Activated CD4-positive, alpha-beta T cell treated with anti-CD3 and anti-CD28 coated beads, Interleukin-2, Interleukin-4, amounts not matched to agents 100 ng/mL and 50 ng/mL, durations not matched to agents 16 hours and 8 hours (primary cell): Measurements from ENCODE around the gene PCDH17.
A peak's percentile ranks its signal among the peaks of the same experiment; 100 is the strongest.

Source experiments
- DNase-seq: peaks from one replicate; pipeline ENCODE4 v3.0.0-alpha.2; 2020; ENCODE audit warnings: low spot score

Gene PCDH17, protein sequence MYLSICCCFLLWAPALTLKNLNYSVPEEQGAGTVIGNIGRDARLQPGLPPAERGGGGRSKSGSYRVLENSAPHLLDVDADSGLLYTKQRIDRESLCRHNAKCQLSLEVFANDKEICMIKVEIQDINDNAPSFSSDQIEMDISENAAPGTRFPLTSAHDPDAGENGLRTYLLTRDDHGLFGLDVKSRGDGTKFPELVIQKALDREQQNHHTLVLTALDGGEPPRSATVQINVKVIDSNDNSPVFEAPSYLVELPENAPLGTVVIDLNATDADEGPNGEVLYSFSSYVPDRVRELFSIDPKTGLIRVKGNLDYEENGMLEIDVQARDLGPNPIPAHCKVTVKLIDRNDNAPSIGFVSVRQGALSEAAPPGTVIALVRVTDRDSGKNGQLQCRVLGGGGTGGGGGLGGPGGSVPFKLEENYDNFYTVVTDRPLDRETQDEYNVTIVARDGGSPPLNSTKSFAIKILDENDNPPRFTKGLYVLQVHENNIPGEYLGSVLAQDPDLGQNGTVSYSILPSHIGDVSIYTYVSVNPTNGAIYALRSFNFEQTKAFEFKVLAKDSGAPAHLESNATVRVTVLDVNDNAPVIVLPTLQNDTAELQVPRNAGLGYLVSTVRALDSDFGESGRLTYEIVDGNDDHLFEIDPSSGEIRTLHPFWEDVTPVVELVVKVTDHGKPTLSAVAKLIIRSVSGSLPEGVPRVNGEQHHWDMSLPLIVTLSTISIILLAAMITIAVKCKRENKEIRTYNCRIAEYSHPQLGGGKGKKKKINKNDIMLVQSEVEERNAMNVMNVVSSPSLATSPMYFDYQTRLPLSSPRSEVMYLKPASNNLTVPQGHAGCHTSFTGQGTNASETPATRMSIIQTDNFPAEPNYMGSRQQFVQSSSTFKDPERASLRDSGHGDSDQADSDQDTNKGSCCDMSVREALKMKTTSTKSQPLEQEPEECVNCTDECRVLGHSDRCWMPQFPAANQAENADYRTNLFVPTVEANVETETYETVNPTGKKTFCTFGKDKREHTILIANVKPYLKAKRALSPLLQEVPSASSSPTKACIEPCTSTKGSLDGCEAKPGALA (N-terminal part only)

DNA sequence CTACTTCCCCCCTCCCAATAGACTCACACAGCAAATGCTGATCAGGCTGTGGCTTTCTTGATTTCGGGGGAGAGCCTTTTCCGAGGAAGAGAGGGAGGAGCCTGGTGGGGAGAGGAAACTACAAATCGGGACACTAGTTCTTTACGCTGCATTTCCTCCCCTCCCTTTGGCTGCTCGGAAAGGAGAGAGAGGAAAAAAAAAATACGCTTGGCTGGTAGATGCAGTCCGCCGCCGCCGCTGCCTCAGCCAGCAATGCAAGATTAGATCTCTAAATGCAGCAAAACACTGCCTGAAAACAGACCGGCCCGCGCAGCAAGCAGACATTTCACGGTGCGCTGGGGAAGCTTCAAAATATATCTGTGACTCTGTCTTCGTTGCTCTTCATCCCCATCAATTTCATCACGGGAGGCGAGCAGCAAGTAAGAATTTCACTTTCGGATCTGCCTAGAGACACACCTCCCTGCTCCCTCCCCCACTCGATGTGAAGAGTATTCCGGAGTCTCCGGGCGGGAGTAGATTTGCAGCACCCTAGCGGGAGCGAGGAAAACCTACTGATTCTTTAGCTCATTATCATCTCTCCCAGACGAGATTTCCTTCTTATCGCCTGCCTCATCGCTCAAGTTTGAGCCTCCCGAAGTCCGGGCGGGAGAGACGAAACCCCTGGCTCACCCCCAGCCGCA, at the start of gene PCDH17:
Gene PCDH17, plus strand, starts transcription at position 149 of the 680 bp plus-strand sequence. CDS start 803 bp downstream, outside the sequence.
- DNase-seq: no peak

DNA sequence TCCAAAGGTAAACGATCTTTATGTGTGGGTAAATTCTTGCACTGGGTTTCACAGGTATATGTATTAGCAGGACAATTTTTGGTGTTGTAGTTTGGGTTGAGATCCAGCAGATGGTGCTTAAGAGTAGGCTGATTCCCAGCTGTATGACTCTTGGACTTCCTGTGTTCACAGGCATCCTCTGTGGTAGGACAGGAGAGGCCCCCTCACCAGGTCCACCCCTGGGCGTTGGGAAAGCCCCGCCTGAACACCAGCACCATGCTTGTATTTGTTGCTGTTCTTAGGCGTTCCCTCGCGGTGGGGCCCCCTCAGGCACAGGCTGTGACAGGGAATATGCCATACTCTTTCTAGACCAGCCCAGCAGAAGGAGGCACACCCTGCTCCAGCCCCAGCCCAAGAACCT, 49.5 kb upstream of the PCDH17 start:
- no peak for DNase-seq

DNA sequence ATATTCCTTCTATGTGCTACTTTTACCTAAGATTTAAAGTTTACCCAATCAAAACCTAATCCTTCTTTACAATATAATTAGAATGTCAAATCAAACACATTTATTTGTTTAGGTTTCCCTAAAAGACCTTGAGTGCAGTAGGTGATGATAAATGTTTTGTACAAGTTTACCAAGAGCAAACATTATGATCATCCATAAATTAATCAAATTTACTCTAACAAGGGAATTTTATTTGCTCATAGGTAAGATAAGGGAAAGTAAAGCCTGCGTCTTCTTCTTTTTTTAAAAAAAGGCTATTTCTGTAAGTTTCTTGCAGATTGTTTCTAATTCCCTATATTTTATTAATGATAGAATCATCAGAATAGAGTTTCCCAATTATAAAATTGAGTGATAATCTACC, 48.0 kb upstream of the PCDH17 start:
- DNase-seq: no peak

DNA sequence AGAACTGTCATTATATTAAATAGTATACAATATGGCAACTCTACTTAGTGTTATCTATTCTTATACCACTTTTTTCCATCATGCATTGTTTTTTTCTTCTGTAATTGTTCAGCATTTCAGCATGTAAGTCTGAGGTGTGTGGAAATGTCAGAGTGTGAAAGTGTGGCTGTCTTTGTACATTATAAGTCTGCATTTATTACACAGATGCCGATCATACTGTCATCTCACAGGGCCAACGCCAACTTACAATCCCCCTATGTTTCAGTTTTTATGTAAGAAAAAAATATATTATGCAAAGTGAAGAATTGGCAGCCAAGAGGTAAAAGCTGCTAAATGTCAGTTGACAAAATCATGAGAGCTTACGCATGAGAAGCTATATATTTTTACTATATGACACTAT, 42.9 kb upstream of the PCDH17 start:
- DNase-seq: no peak

DNA sequence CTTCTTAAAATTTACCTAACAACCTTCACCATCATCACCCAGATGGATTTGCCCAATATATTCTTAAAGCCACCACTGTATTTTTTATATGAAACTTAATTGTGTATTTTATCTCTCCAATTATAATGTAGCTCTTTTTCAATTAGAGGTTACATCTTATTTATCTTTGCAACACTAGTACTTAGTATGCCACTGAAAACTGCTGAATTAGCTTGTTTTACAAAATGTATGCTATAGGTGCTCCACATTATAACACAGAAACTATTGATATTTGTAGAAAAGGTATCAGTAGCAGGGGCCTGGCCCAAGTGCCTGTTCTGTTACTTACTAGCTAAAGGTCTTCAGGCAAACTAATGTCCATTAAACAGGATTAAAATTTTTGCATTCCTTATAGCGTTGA, 35.8 kb upstream of the PCDH17 start:
- DNase-seq: no peak

DNA sequence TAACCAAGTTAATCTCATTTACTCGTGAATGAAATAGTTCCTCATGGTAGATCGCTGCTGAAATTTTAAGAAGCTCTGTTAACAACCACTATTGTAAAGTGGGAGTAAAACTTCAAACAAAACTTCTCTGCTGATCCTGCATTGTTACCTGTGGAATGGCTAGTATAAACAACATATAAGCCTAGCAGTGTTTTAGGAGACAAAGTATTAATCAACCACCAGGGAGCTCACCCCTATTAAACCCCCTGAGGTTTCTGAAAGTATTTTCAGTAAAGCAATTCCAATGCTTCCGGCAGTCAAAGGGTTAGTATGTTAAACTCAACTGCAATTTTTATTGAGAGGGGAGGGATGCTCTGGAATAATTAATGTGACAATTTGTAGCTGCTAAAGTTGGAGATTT, 30.0 kb upstream of the PCDH17 start:
- no peak for DNase-seq

DNA sequence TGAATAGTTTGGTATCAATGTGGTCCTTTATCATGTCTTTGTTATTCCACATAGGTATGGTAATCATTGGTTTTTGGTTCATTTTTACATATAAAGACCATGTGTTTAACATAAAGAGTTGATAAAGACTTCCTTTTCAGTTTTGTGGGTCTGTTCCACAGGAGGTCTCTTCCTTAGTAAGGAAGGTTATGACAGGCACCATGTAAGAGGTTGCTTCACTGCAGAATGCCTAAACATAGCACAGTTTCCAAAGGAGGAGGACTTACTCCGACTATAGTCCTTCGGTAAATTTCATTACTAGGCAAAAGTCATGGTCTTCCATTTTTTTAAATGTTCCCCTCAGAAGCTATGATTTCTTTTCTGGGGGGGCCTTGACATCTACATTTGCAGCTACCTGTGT, 27.1 kb upstream of the PCDH17 start:
- no peak for DNase-seq

DNA sequence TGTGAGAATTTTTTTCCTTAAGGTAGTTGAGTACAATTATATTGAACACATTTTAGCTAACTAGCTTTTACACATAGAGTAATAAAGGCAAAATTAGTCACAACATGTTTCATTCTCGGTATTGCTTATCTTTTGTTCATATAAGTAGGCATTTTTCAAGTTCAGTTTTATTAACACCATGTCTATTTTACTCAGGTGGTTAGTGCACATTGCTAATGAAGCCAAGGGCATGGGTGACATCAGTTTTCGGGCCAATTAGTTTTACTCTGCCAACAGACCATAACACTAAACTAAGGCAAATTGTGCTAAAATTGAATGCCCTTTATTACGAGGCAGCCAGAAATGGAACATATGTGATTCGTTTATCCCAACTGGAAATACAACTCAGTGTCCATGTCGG, 19.6 kb upstream of the PCDH17 start:
- DNase-seq: no peak

DNA sequence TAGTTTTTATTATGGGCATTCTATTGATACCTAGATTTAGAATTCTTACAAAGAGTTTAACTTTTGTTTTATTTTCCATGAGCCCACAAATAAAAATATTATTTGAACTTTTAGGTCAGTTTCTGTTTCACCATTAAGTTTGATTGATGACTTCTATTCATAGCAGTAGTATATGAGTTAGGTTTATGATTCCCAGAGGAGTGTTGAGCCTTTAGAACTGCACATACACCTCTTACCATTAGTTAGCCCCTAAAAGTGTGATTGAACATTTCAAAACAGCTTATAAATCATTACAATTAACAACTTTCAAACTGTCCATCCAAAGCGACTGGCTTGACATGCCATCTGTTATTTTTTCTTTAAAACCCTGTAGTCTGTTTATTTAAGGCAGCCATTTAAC, 19.0 kb upstream of the PCDH17 start:
- no peak for DNase-seq

DNA sequence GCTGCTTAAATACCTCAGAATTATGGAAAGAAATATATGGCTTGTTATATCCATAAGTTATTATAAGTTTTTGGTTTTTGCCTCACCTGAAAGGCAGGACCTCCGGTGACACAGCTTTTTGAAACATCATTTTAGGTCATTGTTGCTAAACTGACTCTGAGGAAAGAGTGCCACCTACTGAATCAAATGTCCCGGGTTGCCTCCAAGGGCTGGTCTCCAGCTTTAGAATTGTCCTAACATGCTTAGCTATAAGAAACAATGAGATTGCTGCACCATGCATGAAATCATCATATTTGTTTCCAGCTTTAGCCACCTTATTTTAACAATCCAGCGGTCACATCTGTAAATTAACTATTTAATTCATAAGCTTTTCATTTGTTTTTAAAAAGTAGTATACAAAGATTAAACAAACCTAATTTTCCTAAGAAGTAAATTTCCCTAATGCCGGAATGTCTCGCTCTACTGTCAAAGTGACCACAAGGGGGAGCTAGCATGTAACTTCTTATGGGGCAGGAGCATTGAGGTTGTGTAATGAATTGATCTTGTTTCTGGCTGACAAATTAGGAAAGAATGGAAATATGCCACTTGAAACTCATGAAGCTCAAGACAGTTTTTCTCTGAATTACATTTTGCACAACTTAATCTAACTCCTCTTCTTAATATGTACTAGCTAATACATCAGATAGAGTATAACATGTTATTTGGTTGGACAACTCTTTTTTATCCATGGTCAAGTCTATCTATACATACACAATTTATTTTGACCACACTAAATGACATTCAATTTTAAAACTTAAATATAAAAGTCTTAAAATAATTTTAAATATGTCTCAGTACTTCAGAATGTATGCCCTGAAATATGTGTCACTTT, 6.7 kb upstream of the PCDH17 start:
- DNase-seq: peak; percentile 23

DNA sequence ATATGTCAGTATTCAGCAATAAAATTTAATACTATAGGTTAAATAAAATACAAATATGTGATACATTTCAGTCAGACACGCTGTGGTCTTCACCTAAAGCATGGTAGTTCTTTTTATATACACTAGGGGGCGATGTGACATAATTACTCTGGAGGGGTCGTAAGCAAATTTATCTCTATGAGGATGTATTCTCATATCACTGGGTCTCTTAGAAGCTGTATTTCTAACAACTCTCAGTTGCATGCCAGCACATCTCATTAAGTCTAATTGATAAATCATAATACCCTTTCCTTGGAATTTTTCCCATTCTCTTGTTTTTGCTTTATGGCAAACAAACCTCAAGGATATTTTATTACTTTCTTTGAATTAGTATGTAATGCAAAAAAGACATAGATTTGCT, 3.9 kb upstream of the PCDH17 start:
- peak; percentile 41 for DNase-seq

DNA sequence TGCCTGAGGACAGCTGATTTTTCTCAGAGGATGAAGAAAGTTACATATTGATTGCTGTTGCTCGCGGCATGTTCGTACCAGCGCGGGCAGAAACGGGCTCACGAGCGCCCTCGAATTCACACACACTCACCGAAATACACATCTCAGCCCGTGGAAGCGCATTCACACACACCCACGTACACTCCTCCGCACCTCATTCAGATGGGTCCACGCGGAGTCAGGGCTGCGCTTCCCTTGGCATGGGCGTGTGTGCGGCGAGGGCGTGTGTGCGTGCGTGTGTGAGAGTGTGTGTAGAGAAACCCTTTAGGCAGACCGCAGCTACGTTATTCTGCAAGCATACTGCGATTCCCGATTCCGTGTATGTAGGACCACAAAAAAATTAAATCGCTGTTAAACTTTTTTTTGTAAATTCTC, 2.1 kb upstream of the PCDH17 start:
- DNase-seq: no peak

DNA sequence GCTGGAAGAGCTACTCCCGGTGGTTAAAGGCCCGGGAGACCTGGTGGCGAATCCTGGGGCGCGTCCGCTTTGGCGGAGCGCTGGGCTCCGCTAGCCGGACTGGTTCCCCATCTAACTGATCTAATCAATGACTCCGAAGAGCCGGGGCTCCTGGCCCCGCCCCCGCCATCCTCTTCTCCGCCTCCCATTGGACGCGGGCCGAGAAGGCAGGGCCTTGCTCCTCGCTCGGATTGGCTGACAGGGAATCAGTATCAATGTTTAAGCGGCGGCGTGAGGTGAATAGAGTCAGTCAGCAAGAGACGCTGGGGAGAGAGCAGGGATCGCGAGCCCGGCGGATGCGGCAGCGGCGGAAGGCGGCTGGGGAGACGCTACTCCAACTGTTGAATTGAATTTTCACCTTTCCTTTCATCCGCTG, 1.7 kb upstream of the PCDH17 start:
- peak; percentile 36 for DNase-seq

DNA sequence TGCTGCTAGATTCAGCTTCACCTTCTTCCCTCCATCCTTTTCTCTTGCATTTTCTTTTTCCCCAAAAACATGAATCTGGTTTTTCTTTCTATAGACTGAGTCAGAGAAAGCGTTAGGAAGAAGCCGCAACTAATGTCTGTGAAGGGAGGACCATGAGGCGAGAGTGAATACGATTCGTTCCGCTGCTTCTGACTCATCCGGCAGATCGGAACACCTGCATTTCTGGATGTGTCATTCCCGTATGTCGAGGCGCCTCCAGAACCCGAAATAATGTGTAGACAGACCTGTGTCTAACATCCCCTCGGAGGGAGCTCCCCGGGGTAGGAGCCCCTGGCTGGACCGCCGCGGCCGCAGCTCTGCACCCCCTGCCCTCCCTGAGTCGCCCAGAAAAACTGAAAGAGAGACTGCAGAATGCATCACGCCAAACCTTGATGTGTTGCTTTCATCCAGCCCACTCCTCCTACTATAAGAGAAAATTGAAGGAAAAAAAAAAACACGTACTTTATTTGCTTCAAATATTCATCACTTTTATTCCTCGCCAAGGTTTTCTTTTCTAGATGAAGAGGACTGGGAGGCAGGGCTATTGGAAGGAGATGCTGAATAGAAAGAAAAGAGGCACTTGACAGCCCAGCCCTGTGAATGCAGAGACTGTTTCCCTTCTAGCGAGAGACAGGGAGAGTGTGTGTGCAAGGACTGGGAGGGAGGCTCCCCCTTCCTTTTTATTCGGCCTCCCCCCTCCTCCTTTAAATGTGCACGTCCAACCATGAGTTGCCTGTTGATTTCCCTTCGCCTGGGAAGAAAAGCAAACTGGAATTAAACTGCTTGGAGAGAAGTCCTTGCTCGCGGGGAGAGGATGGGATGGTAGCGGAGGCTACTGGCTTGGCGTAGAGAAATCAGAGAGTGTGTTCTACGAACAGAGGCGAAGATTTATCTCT, 616 bp upstream of the PCDH17 start:
- no peak for DNase-seq

DNA sequence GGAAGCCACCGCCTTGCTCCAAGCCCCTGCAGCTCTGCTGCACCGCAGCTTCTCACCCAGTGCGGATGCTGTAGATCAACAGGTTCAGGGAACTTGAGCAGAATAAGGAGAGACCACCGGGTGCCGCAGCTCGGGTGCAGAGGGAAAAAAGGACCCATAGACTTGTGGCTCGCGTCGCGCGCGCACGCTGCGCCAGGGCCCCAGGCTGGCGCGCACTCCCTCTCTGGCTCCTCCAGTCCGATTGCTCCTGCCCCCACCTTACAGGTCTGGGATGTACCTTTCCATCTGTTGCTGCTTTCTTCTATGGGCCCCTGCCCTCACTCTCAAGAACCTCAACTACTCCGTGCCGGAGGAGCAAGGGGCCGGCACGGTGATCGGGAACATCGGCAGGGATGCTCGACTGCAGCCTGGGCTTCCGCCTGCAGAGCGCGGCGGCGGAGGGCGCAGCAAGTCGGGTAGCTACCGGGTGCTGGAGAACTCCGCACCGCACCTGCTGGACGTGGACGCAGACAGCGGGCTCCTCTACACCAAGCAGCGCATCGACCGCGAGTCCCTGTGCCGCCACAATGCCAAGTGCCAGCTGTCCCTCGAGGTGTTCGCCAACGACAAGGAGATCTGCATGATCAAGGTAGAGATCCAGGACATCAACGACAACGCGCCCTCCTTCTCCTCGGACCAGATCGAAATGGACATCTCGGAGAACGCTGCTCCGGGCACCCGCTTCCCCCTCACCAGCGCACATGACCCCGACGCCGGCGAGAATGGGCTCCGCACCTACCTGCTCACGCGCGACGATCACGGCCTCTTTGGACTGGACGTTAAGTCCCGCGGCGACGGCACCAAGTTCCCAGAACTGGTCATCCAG, 964 bp downstream of the PCDH17 start:
- no peak for DNase-seq

DNA sequence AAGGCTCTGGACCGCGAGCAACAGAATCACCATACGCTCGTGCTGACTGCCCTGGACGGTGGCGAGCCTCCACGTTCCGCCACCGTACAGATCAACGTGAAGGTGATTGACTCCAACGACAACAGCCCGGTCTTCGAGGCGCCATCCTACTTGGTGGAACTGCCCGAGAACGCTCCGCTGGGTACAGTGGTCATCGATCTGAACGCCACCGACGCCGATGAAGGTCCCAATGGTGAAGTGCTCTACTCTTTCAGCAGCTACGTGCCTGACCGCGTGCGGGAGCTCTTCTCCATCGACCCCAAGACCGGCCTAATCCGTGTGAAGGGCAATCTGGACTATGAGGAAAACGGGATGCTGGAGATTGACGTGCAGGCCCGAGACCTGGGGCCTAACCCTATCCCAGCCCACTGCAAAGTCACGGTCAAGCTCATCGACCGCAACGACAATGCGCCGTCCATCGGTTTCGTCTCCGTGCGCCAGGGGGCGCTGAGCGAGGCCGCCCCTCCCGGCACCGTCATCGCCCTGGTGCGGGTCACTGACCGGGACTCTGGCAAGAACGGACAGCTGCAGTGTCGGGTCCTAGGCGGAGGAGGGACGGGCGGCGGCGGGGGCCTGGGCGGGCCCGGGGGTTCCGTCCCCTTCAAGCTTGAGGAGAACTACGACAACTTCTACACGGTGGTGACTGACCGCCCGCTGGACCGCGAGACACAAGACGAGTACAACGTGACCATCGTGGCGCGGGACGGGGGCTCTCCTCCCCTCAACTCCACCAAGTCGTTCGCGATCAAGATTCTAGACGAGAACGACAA, 1.8 kb downstream of the PCDH17 start:
- no peak for DNase-seq

DNA sequence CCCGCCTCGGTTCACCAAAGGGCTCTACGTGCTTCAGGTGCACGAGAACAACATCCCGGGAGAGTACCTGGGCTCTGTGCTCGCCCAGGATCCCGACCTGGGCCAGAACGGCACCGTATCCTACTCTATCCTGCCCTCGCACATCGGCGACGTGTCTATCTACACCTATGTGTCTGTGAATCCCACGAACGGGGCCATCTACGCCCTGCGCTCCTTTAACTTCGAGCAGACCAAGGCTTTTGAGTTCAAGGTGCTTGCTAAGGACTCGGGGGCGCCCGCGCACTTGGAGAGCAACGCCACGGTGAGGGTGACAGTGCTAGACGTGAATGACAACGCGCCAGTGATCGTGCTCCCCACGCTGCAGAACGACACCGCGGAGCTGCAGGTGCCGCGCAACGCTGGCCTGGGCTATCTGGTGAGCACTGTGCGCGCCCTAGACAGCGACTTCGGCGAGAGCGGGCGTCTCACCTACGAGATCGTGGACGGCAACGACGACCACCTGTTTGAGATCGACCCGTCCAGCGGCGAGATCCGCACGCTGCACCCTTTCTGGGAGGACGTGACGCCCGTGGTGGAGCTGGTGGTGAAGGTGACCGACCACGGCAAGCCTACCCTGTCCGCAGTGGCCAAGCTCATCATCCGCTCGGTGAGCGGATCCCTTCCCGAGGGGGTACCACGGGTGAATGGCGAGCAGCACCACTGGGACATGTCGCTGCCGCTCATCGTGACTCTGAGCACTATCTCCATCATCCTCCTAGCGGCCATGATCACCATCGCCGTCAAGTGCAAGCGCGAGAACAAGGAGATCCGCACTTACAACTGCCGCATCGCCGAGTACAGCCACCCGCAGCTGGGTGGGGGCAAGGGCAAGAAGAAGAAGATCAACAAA, 2.6 kb downstream of the PCDH17 start:
- no peak for DNase-seq
